Kidney (tissue), 14 donors: ENCODE measurements around the gene SMCO2. TPM values are rescaled to one million over a fixed set of nuclear protein-coding genes. Genes with fewer than 3 reads are reported as not detected.

ENCODE experiments used
- DNase-seq, 5 donors: peaks; one replicate each; pipeline ENCODE4 v3.0.0-alpha.2; 2013 to 2020
- FAIRE-seq: peaks from 2 replicates; lab custom pipeline; 2012; peaks lifted over from hg19 to GRCh38; lab: Jason Lieb, UNC
- H3K27ac ChIP-seq, 2 donors: one replicate each; pipeline ENCODE4 v1.7.0; 2013; ENCODE audit warnings: low read depth in 2 of 2, low read length in 2 of 2, inconsistent platforms in 1 of 2
- H3K27me3 ChIP-seq: one replicate; pipeline ENCODE4 v1.7.1; 2013; ENCODE audit warnings: low read length, inconsistent platforms; ENCODE audit not compliant: control insufficient read depth, insufficient read depth
- H3K36me3 ChIP-seq, 3 donors: one replicate each; pipeline versions ENCODE4 v1.7.0 to v1.7.1; 2013; ENCODE audit warnings: low read length in 3 of 3, control low read depth in 1 of 3, inconsistent platforms in 1 of 3; ENCODE audit not compliant: insufficient read depth in 3 of 3, control insufficient read depth in 2 of 3
- H3K4me1 ChIP-seq, 3 donors: one replicate each; pipeline versions ENCODE4 v1.7.0 to v1.7.1; 2013; ENCODE audit warnings: low read length in 3 of 3, inconsistent platforms in 1 of 3, low read depth in 1 of 3; ENCODE audit not compliant: control insufficient read depth in 2 of 3, insufficient read depth in 2 of 3
- H3K4me3 ChIP-seq, 3 donors: one replicate each; pipeline versions ENCODE4 v1.7.0 to v1.8.1; 2013; ENCODE audit warnings: low read length in 3 of 3, control low read depth in 1 of 3, inconsistent platforms in 1 of 3
- H3K9ac ChIP-seq, 3 donors: one replicate each; pipeline versions ENCODE4 v1.7.0 to v1.7.1; 2013; ENCODE audit warnings: low read length in 3 of 3, control low read depth in 1 of 3, inconsistent platforms in 1 of 3
- H3K9me3 ChIP-seq, 3 donors: one replicate each; pipeline versions ENCODE4 v1.7.0 to v1.7.1; 2013; ENCODE audit warnings: low read length in 3 of 3, control low read depth in 1 of 3, inconsistent platforms in 1 of 3; ENCODE audit not compliant: control insufficient read depth in 2 of 3, insufficient read depth in 1 of 3
- intact Hi-C: fragments of 100-400 bp; cut with DNase I; formaldehyde crosslinking; loops from one replicate; pipeline ENCODE4 v1.11.1; 2022
- polyA plus RNA-seq: library from polyadenylated mRNA; stranded (reverse); fragments of 350-450 nt; fragmentation: Illumina TruSeq; extraction: RNeasy Lipid Tissue Mini Kit (QIAGEN cat#74804); gene quantifications from one replicate; pipeline ENCODE4 v1.2.3, GENCODE V29; 2014; ENCODE audit warnings: low read depth, low replicate concordance; ENCODE audit not compliant: insufficient read depth
- total RNA-seq: library from RNA; stranded (reverse); fragmentation: NEBNext Ultra II Directional; extraction: Animal tissue kit (Norgen Biotek cat#: 25700); gene quantifications from one replicate; pipeline ENCODE4 v1.2.1, GENCODE V29; 2021
- TF ChIP-seq, protein P1 (sequence below): IDR thresholded peaks from 3 replicates; pipeline ENCODE4 v1.5.1; 2012; ENCODE audit warnings: mild to moderate bottlenecking, moderate library complexity, borderline replicate concordance; ENCODE audit not compliant: insufficient read depth; ENCODE audit errors: extremely low read depth
- donor health status: control.
- donor health status: control.
- donor health status: control.
- donor health status: control.
- donor health status: control.
- donor health status: DM: yes; HTN: yes; CAD: no.
- donor health status: Normal renal cell carcinoma (clear cell type).

The SMCO2 gene
- total and polyA plus RNA-seq, 2 donors from 2014 or later: 0.38 TPM; not detected in 1

DNA sequence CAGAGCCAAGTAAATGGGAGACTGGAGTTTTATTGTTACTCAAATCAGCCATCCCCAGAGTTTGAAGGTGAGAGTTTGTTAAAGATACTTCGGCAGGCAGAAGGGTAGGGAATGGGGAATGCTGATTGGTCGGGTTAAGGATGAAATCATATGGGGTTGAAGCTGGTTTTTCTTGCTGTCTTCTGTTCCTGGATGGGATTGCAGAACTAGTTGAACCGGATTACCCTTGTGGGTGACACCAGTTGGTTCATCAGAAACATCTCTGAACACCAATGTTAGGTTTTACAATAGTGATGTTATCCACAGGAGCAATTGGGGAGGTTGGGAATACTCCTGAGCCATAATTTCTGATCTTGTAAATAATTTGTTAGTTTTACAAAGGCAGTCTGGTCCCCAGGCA lies 18.7 kb upstream of the SMCO2 start:
- Histone ChIP-seq H3K9me3 (no peaks in the 10 kb centered on the region), H3K27ac (no peak overlapping the region), H3K27me3 (no peaks in the 10 kb centered on the region), H3K4me1 (no peaks in the 10 kb centered on the region), H3K4me3 (no peak overlapping the region), H3K36me3 (no peaks in the 10 kb centered on the region), H3K9ac (no peak overlapping the region)
- DNase-seq (no peak), FAIRE-seq (no peak)
- TF ChIP-seq, protein P1, sequence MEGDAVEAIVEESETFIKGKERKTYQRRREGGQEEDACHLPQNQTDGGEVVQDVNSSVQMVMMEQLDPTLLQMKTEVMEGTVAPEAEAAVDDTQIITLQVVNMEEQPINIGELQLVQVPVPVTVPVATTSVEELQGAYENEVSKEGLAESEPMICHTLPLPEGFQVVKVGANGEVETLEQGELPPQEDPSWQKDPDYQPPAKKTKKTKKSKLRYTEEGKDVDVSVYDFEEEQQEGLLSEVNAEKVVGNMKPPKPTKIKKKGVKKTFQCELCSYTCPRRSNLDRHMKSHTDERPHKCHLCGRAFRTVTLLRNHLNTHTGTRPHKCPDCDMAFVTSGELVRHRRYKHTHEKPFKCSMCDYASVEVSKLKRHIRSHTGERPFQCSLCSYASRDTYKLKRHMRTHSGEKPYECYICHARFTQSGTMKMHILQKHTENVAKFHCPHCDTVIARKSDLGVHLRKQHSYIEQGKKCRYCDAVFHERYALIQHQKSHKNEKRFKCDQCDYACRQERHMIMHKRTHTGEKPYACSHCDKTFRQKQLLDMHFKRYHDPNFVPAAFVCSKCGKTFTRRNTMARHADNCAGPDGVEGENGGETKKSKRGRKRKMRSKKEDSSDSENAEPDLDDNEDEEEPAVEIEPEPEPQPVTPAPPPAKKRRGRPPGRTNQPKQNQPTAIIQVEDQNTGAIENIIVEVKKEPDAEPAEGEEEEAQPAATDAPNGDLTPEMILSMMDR: no peak
- intact Hi-C loops: loop anchor here (10.0 kb wide), 1 partner anchor 227 kb away; no protein-coding TSS in a partner anchor

DNA sequence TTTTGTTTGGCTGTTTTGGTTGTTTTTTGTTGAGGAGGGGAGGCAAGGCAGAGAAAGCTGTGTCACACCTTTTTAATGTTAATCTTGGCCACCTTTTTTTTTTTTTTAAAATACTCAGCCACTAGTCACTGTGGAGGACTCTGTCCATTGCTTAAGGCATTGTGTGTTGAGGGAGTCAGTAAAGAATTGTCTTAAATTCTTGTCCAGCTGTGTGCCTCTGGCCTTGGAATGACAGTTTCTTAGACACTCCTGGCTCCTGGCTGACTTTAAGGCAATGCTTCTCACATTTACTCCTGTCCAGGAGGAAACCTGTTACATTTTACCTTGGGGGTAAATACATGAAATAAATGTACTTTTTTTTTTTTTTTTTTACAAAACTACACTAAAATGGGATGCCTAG lies 18.1 kb upstream of the SMCO2 start:
- intact Hi-C loops: loop anchor here (10.0 kb wide), 1 partner anchor 226 kb away; no protein-coding TSS in a partner anchor
- FAIRE-seq: no peak
- no peaks in the 10 kb centered on the region for H3K36me3 ChIP-seq

DNA sequence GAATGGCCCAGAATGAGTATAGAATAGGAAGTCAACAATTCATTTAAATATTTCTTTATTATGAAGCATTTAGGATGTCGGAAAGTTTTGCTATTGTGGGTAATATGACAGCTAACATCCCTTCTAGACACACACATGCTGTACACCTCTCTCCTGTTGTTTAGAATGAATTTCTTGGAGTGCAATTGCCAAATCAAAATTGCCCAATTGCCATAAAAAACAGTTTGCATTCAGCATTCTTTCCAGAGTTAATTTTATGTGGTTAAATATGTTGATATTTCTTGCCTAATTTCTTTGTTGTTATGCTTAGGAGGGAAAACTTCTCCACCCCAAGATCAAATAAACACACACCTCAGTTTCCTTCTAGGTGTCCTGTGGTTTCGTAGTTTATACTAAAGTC lies 16.9 kb upstream of the SMCO2 start:
- Histone ChIP-seq H3K4me1 (no peaks in the 10 kb centered on the region), H3K9ac (no peak overlapping the region), H3K4me3 (no peak overlapping the region), H3K27ac (no peak overlapping the region), H3K36me3 (no peaks in the 10 kb centered on the region), H3K9me3 (no peaks in the 10 kb centered on the region), H3K27me3 (no peaks in the 10 kb centered on the region)
- DNase-seq: no peak
- intact Hi-C loops: loop anchor here (10.0 kb wide), 1 partner anchor 225 kb away; no protein-coding TSS in a partner anchor
- no peak for FAIRE-seq
- TF ChIP-seq, protein P1: no peak

More for the DNA sequence above, 18.1 kb upstream of the SMCO2 start:
- Histone ChIP-seq H3K27ac (no peak overlapping the region), H3K9ac (no peak overlapping the region), H3K4me1 (no peaks in the 10 kb centered on the region), H3K9me3 (no peaks in the 10 kb centered on the region), H3K4me3 (no peak overlapping the region), H3K27me3 (no peaks in the 10 kb centered on the region)
- TF ChIP-seq, protein P1: no peak
- DNase-seq: no peak

DNA sequence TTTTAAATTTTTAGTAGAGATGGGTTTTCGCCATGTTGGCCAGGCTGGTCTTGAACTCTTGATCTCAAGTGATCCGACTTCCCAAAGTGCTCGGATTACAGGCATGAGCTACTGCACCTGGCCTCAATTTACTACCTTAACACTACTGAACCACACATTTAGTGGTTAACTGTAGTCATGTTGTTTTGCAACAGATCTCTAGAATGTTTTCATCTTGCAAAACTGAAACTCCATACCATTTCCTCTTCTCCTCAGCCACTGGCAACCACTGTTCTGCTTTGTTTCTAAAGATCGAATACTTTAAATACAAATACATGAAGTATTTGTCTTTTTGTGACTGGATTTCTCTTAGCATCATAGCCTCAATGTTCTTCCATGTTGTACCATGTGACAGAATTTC lies 15.4 kb upstream of the SMCO2 start:
- intact Hi-C loops: no loop called here
- TF ChIP-seq, protein P1: no peak
- DNase-seq (no peak), FAIRE-seq (no peak)
- Histone ChIP-seq H3K36me3 (no peaks in the 10 kb centered on the region), H3K27ac (no peak overlapping the region), H3K4me3 (no peak overlapping the region), H3K27me3 (no peaks in the 10 kb centered on the region), H3K4me1 (peaks cover 0 to 2% (median 0%) of the 10 kb centered on the region in 3 donors), H3K9me3 (no peaks in the 10 kb centered on the region), H3K9ac (no peak overlapping the region)
